Measurements from ENCODE around the gene SSBP2.

The SSBP2 gene

GRCh38 chr5:81556809-81557208 is 194.1 kb downstream of the SSBP2 start:
- no peak overlapping the region for H3K27ac ChIP-seq (ENCODE audit: poor library complexity, severe bottlenecking)
- H3K9me3 ChIP-seq (ENCODE audit: severe bottlenecking) = no peaks in the 10 kb centered on the region
- H3K36me3 ChIP-seq (ENCODE audit: low read depth) = no peaks in the 10 kb centered on the region
- H3K4me3 ChIP-seq (ENCODE audit: severe bottlenecking) = no peak overlapping the region
- no peaks in the 10 kb centered on the region for H3K27me3 ChIP-seq (ENCODE audit: insufficient read depth, poor library complexity, severe bottlenecking)
- TF ChIP-seq, protein P1, sequence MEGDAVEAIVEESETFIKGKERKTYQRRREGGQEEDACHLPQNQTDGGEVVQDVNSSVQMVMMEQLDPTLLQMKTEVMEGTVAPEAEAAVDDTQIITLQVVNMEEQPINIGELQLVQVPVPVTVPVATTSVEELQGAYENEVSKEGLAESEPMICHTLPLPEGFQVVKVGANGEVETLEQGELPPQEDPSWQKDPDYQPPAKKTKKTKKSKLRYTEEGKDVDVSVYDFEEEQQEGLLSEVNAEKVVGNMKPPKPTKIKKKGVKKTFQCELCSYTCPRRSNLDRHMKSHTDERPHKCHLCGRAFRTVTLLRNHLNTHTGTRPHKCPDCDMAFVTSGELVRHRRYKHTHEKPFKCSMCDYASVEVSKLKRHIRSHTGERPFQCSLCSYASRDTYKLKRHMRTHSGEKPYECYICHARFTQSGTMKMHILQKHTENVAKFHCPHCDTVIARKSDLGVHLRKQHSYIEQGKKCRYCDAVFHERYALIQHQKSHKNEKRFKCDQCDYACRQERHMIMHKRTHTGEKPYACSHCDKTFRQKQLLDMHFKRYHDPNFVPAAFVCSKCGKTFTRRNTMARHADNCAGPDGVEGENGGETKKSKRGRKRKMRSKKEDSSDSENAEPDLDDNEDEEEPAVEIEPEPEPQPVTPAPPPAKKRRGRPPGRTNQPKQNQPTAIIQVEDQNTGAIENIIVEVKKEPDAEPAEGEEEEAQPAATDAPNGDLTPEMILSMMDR (IDR thresholded peaks at IDR 0.05; ENCODE audit: poor library complexity, severe bottlenecking) = no peak
- no peaks in the 10 kb centered on the region for H3K4me1 ChIP-seq (ENCODE audit: insufficient read depth, poor library complexity, severe bottlenecking)
- DNase-seq (ENCODE audit: low spot score) = no peak
- no peak for ATAC-seq (ENCODE audit: low read depth)

- ATAC-seq (ENCODE audit: low read depth) (no peak), DNase-seq (ENCODE audit: low spot score) (no peak)
- no peak overlapping the region for H3K4me3 ChIP-seq (ENCODE audit: severe bottlenecking)
- H3K36me3 ChIP-seq (ENCODE audit: low read depth) = no peaks in the 10 kb centered on the region
- TF ChIP-seq, protein P1 (IDR thresholded peaks at IDR 0.05; ENCODE audit: poor library complexity, severe bottlenecking) = no peak
- no peaks in the 10 kb centered on the region for H3K9me3 ChIP-seq (ENCODE audit: severe bottlenecking)
- H3K27ac ChIP-seq (ENCODE audit: poor library complexity, severe bottlenecking) = no peak overlapping the region
- H3K4me1 ChIP-seq (ENCODE audit: insufficient read depth, poor library complexity, severe bottlenecking) = no peaks in the 10 kb centered on the region
- no peaks in the 10 kb centered on the region for H3K27me3 ChIP-seq (ENCODE audit: insufficient read depth, poor library complexity, severe bottlenecking)
Measured at GRCh38 chr5:81555865-81556264, 195.0 kb downstream of the SSBP2 start.

DNA sequence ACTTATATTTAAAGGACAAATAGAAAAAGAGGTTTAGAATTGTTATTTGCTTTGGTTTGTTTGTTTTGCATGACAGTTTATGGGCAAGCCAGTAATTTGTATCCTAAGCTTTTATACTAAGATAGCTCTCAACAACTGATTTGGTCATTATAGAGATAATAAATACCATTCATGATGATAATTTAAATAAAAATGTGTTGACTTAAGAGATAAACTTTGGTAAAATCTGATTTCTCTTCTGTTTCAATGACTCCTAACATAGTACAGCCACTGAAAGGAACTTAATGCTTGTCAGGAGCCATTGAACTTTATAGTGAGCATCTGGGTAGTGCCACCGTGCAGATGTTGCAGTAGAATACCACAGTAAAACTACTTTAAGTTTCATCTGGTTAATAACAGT is 196.2 kb downstream of the SSBP2 start:
- Histone ChIP-seq H3K27me3 (ENCODE audit: insufficient read depth, poor library complexity, severe bottlenecking) (no peaks in the 10 kb centered on the region), H3K9me3 (ENCODE audit: severe bottlenecking) (no peaks in the 10 kb centered on the region), H3K4me1 (ENCODE audit: insufficient read depth, poor library complexity, severe bottlenecking) (no peaks in the 10 kb centered on the region), H3K36me3 (ENCODE audit: low read depth) (no peaks in the 10 kb centered on the region), H3K27ac (ENCODE audit: poor library complexity, severe bottlenecking) (no peak overlapping the region), H3K4me3 (ENCODE audit: severe bottlenecking) (no peak overlapping the region)
- ATAC-seq (ENCODE audit: low read depth) (no peak), DNase-seq (ENCODE audit: low spot score) (no peak)
- TF ChIP-seq, protein P1 (IDR thresholded peaks at IDR 0.05; ENCODE audit: poor library complexity, severe bottlenecking) = no peak

GRCh38 chr5:81553567-81554212 is 197.2 kb downstream of the SSBP2 start:
- no peak for DNase-seq (ENCODE audit: low spot score)
- TF ChIP-seq, protein P1 (IDR thresholded peaks at IDR 0.05; ENCODE audit: poor library complexity, severe bottlenecking) = no peak
- ATAC-seq (ENCODE audit: low read depth) = no peak
- no peaks in the 10 kb centered on the region for H3K4me1 ChIP-seq (ENCODE audit: insufficient read depth, poor library complexity, severe bottlenecking)
- H3K27me3 ChIP-seq (ENCODE audit: insufficient read depth, poor library complexity, severe bottlenecking) = no peaks in the 10 kb centered on the region
- H3K27ac ChIP-seq (ENCODE audit: poor library complexity, severe bottlenecking) = no peak overlapping the region
- no peak overlapping the region for H3K4me3 ChIP-seq (ENCODE audit: severe bottlenecking)
- no peaks in the 10 kb centered on the region for H3K36me3 ChIP-seq (ENCODE audit: low read depth)
- H3K9me3 ChIP-seq (ENCODE audit: severe bottlenecking) = no peaks in the 10 kb centered on the region

- TF ChIP-seq, protein P1 (IDR thresholded peaks at IDR 0.05; ENCODE audit: poor library complexity, severe bottlenecking) = no peak
- Histone ChIP-seq H3K4me3 (ENCODE audit: severe bottlenecking) (no peak overlapping the region), H3K9me3 (ENCODE audit: severe bottlenecking) (no peaks in the 10 kb centered on the region), H3K36me3 (ENCODE audit: low read depth) (no peaks in the 10 kb centered on the region), H3K4me1 (ENCODE audit: insufficient read depth, poor library complexity, severe bottlenecking) (no peaks in the 10 kb centered on the region), H3K27me3 (ENCODE audit: insufficient read depth, poor library complexity, severe bottlenecking) (no peaks in the 10 kb centered on the region), H3K27ac (ENCODE audit: poor library complexity, severe bottlenecking) (no peak overlapping the region)
- DNase-seq (ENCODE audit: low spot score) (no peak), ATAC-seq (ENCODE audit: low read depth) (no peak)
Measured at GRCh38 chr5:81552852-81553566, 197.9 kb downstream of the SSBP2 start.

Measured in RWPE2 (cell line).